ENCODE results near the gene MICAL1. TPM values are rescaled to one million over a fixed set of nuclear protein-coding genes. Genes with fewer than 3 reads are reported as not detected.

The MICAL1 gene
- total and polyA plus RNA-seq, 10 of the 15 experiments (the other 5 are each of a cell fraction or from before 2014, with no cell fraction given): 0.32 to 71.6 (median 45.3) TPM

GRCh38 chr6:109482905-109483734, 27.5 kb upstream of the MICAL1 start, which contains the start of gene ZBTB24 (continued):
- peak; percentile 41 for TF ChIP-seq E4F1 (IDR thresholded peaks at IDR 0.05; ENCODE audit: borderline replicate concordance, partially characterized antibody)
- peak; percentile 80 for TF ChIP-seq MAX (IDR thresholded peaks at IDR 0.05; ENCODE audit: low read depth, low read length)
- peak; percentile 84; the same call in 1 of the 2 replicates for TF ChIP-seq ZNF207 (IDR thresholded peaks at IDR 0.05; ENCODE audit: borderline replicate concordance)
- no peak for TF ChIP-seq NFIC (IDR thresholded peaks at IDR 0.05; ENCODE audit: low read depth, low read length)
- TF ChIP-seq IKZF1 (conservative IDR thresholded peaks at IDR 0.05): peak; percentile 81
- TF ChIP-seq BMI1 (IDR thresholded peaks at IDR 0.05; ENCODE audit: borderline replicate concordance): no peak
- peak; percentile 65; the same call in 1 of the 2 replicates for TF ChIP-seq ZSCAN29 (IDR thresholded peaks at IDR 0.05)
- peak; percentile 16; the same call in 1 of the 2 replicates for TF ChIP-seq RUNX3 (IDR thresholded peaks at IDR 0.05; ENCODE audit: low read length)
- peak; percentile 34; the same call in 1 of the 2 replicates for TF ChIP-seq NRF1 (conservative IDR thresholded peaks at IDR 0.05; ENCODE audit: low read depth, low read length)
- no peak for TF ChIP-seq EGR1 (IDR thresholded peaks at IDR 0.05; ENCODE audit: borderline replicate concordance in 1 of 2, low read depth in 2 of 2, low read length in 2 of 2)
- no peak for TF ChIP-seq EED (IDR thresholded peaks at IDR 0.05; ENCODE audit: low read depth)
- TF ChIP-seq HCFC1 (IDR thresholded peaks at IDR 0.05; ENCODE audit: low read length): 0 out of 2 replicates have a peak, but pooled peaks have one; percentile 28
- TF ChIP-seq PKNOX1 (IDR thresholded peaks at IDR 0.05): no peak
- TF ChIP-seq GABPA (IDR thresholded peaks at IDR 0.05; ENCODE audit: low read depth): no peak
- peak; percentile 85 for TF ChIP-seq NKRF (conservative IDR thresholded peaks at IDR 0.05)
- peak; percentile 89 for TF ChIP-seq USF1 (IDR thresholded peaks at IDR 0.05; ENCODE audit: borderline replicate concordance, extremely low read length, insufficient read depth, low read depth, low read length)
- TF ChIP-seq PAX8 (IDR thresholded peaks at IDR 0.05): no peak
- peak; percentile 84 for TF ChIP-seq ZNF687 (IDR thresholded peaks at IDR 0.05)

Measured in GM12878 (cell line).